H1 (cell line): ENCODE data around the gene ITPK1. TPM values are rescaled to one million over a fixed set of nuclear protein-coding genes. Genes with fewer than 3 reads are reported as not detected.

Source experiments
- ASH2L ChIP-seq: fragments of 200-600, 300-600 bp; sonication (generic); IDR thresholded peaks from one replicate; pipeline ENCODE4 v1.7.1; 2017; ENCODE audit warnings: low read length
- CBX5 ChIP-seq: fragments of 300-800, 300-1000 bp; sonication (generic); IDR thresholded peaks from 2 replicates; pipeline ENCODE4 v1.7.1; 2016; ENCODE audit warnings: antibody characterized with exemption, low read length, low read depth
- CTBP2 ChIP-seq: IDR thresholded peaks from 2 replicates; pipeline ENCODE4 v1.7.0; 2011; ENCODE audit warnings: borderline replicate concordance, mild to moderate bottlenecking, moderate library complexity, mixed read lengths, low read length; ENCODE audit not compliant: insufficient read depth, insufficient read length
- EGR1 ChIP-seq: IDR thresholded peaks from 2 replicates; pipeline ENCODE4 v1.6.1; 2011; ENCODE audit warnings: low read depth, low read length, borderline replicate concordance
- HDAC2 ChIP-seq, 2 experiments: fragments of 300-600 bp in 1 of 2; sonication (generic) in 1 of 2; IDR thresholded peaks; 2 replicates each; pipeline ENCODE4 v1.6.1; 2011 to 2012; ENCODE audit warnings: low read depth in 2 of 2, low read length in 2 of 2, mild to moderate bottlenecking in 2 of 2, moderate library complexity in 2 of 2, borderline replicate concordance in 1 of 2, inconsistent platforms in 1 of 2
- HDAC6 ChIP-seq: IDR thresholded peaks from one replicate; pipeline ENCODE4 v1.7.1; 2012; ENCODE audit warnings: low read depth, mild to moderate bottlenecking, inconsistent platforms, low read length, moderate library complexity
- KDM4A ChIP-seq: IDR thresholded peaks from one replicate; pipeline ENCODE4 v1.7.1; 2012; ENCODE audit warnings: low read depth, mild to moderate bottlenecking, moderate library complexity, low read length, inconsistent platforms; ENCODE audit not compliant: severe bottlenecking
- KDM5A ChIP-seq: fragments of 200-600 bp; IDR thresholded peaks from 2 replicates; pipeline ENCODE4 v1.7.1; 2012; ENCODE audit warnings: mild to moderate bottlenecking, low read length, inconsistent platforms, mixed read lengths
- NANOG ChIP-seq: IDR thresholded peaks from 2 replicates; pipeline ENCODE4 v1.6.1; 2011; ENCODE audit warnings: low read length, low read depth, mild to moderate bottlenecking, inconsistent platforms; ENCODE audit not compliant: insufficient read depth, poor library complexity, severe bottlenecking
- POLR2A ChIP-seq, 2 experiments: IDR thresholded peaks; 1 replicate in 1 of 2; 2 replicates in 1 of 2; pipeline ENCODE4 v1.6.1; 2011; ENCODE audit warnings: low read depth in 2 of 2, low read length in 2 of 2, mild to moderate bottlenecking in 2 of 2; ENCODE audit errors: control extremely low read depth in 1 of 2
- POLR2AphosphoS5 ChIP-seq: IDR thresholded peaks from 2 replicates; pipeline ENCODE4 v1.6.1; 2011; ENCODE audit warnings: low read depth, low read length
- RAD21 ChIP-seq, 2 experiments: IDR thresholded peaks in 1 of 2; conservative IDR thresholded peaks in 1 of 2; 2 replicates each; pipeline ENCODE4 v1.6.1; 2011; ENCODE audit warnings: low read depth in 2 of 2, low read length in 2 of 2, improper control_type of control experiment in 1 of 2, inconsistent platforms in 1 of 2, mild to moderate bottlenecking in 1 of 2, moderate library complexity in 1 of 2
- RBBP5 ChIP-seq: IDR thresholded peaks from 2 replicates; pipeline ENCODE4 v1.7.1; 2012; ENCODE audit warnings: low read depth, mild to moderate bottlenecking, inconsistent platforms, low read length, moderate library complexity, borderline replicate concordance
- SIN3A ChIP-seq, 2 experiments: IDR thresholded peaks in 1 of 2; conservative IDR thresholded peaks in 1 of 2; 2 replicates each; pipeline ENCODE4 v1.6.1; 2011 to 2012; ENCODE audit warnings: low read length in 2 of 2, improper control_type of control experiment in 1 of 2, low read depth in 1 of 2, mild to moderate bottlenecking in 1 of 2
- SIRT6 ChIP-seq: IDR thresholded peaks from one replicate; pipeline ENCODE4 v1.7.1; 2012; ENCODE audit warnings: low read length, inconsistent platforms
- SP1 ChIP-seq: IDR thresholded peaks from 2 replicates; pipeline ENCODE4 v1.6.1; 2011; ENCODE audit warnings: low read depth, low read length
- TAF1 ChIP-seq: IDR thresholded peaks from 2 replicates; pipeline ENCODE4 v1.6.1; 2011; ENCODE audit warnings: mild to moderate bottlenecking, low read depth, low read length
- TAF7 ChIP-seq: optimal IDR thresholded peaks from 2 replicates; pipeline ENCODE3; 2011; ENCODE audit warnings: low read depth, mild to moderate bottlenecking, inconsistent platforms, low read length, moderate library complexity, borderline replicate concordance
- polyA plus RNA-seq, 7 experiments: library from polyadenylated mRNA; depleted of rRNA in 3 of 7; stranded (reverse) in 5 of 7; unstranded in 2 of 7; fragments of >200 nt in 5 of 7; fragments of 200-250 nt in 2 of 7; gene quantifications; 1 replicate in 5 of 7; 2 replicates in 1 of 7; 4 replicates in 1 of 7; pipeline versions ENCODE4 v1.2.1 to v1.2.3, GENCODE V29; 2011 to 2013; ENCODE audit warnings: missing spikeins in 2 of 7, mixed read lengths in 2 of 7
- total RNA-seq: library from RNA; stranded (reverse); fragmentation: NEBNext Ultra II Directional; extraction: Animal tissue kit (Norgen Biotek cat#: 25700); gene quantifications from 2 replicates; pipeline ENCODE4 v1.2.1, GENCODE V29; 2021
- TF ChIP-seq, protein P1 (sequence below): IDR thresholded peaks from 2 replicates; pipeline ENCODE4 v1.6.1; 2012; ENCODE audit warnings: inconsistent platforms
- TF ChIP-seq, protein P2 (sequence below): IDR thresholded peaks from 2 replicates; pipeline ENCODE4 v1.6.1; 2012; ENCODE audit warnings: low read length, inconsistent platforms

ITPK1 gene
- total and polyA plus RNA-seq, 2 of the 8 experiments (the other 6 are each of a cell fraction or from before 2014, with no cell fraction given): 108 to 143 TPM

DNA sequence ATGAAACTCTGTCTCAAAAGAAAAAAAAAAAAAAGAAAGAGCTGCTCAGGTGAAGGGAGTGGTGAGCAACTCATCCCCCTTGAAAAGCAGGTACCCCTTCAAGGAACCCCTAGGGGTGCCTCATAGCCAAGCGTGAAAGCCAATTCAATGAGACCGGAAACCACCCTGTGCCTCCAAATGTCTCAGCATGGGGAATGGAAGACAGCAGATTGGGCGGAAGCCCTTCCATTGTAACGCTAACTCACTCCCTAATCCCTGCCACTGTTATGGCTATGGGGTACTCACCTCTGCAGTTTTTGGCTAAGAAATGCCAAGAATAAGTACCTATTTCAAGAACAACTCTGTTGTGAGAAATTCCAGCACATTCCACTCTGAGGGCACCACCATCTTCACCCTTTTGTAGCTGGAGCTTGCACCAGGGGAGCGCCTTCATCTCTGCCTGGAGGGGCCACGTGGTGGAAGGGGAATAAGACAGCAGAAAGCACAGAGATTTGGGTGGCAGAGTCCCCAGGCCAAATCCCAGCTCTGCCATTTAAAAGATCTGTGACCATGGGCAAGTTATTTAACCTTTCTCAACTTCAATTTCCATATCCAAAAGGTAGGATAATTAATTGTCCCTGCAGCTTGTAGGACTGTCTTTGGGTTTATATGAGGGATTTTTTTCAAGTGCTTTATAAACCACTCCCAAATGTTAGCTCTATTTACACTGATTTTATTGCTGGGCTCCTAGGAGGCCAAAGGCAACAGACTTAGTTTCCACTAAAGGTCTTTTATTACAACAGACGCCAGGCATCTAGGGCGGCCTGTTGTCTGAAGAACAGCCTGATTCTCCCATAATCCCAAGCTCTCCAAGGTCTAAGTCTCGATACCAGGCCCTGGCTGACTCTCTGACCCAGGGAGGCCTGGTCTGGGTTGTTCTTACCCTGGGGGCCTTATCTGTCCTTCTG lies 63.9 kb downstream of the ITPK1 start (continued):
- 0 out of 4 replicates have a peak, but pooled peaks of 1 of the 2 experiments have one; percentile 1 for TF ChIP-seq RAD21 (IDR thresholded peaks at IDR 0.05 in 1 of 2, conservative IDR thresholded peaks at IDR 0.05 in 1 of 2; ENCODE audit: low read depth in 2 of 2, low read length in 2 of 2)
- TF ChIP-seq, protein P1, sequence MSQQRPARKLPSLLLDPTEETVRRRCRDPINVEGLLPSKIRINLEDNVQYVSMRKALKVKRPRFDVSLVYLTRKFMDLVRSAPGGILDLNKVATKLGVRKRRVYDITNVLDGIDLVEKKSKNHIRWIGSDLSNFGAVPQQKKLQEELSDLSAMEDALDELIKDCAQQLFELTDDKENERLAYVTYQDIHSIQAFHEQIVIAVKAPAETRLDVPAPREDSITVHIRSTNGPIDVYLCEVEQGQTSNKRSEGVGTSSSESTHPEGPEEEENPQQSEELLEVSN: 0 out of 2 replicates have a peak, but pooled peaks have one; percentile 30
- TF ChIP-seq POLR2AphosphoS5: no peak
- TF ChIP-seq SIN3A (conservative IDR thresholded peaks at IDR 0.05 in 1 of 2, IDR thresholded peaks at IDR 0.05 in 1 of 2; ENCODE audit: low read depth in 1 of 2, low read length in 2 of 2): no peak
- no peak for TF ChIP-seq KDM5A
- TF ChIP-seq CBX5: no peak
- TF ChIP-seq CTBP2: no peak
- no peak for TF ChIP-seq KDM4A
- TF ChIP-seq TAF1: no peak
- TF ChIP-seq EGR1: no peak
- no peak for TF ChIP-seq RBBP5
- TF ChIP-seq, protein P2, sequence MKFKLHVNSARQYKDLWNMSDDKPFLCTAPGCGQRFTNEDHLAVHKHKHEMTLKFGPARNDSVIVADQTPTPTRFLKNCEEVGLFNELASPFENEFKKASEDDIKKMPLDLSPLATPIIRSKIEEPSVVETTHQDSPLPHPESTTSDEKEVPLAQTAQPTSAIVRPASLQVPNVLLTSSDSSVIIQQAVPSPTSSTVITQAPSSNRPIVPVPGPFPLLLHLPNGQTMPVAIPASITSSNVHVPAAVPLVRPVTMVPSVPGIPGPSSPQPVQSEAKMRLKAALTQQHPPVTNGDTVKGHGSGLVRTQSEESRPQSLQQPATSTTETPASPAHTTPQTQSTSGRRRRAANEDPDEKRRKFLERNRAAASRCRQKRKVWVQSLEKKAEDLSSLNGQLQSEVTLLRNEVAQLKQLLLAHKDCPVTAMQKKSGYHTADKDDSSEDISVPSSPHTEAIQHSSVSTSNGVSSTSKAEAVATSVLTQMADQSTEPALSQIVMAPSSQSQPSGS: no peak
- TF ChIP-seq SP1: no peak
- TF ChIP-seq ASH2L: no peak
- TF ChIP-seq NANOG: peak; percentile 65
- TF ChIP-seq TAF7: no peak
- TF ChIP-seq SIRT6: no peak
- TF ChIP-seq HDAC6: no peak
- TF ChIP-seq POLR2A (IDR thresholded peaks at IDR 0.05; ENCODE audit: control extremely low read depth in 1 of 2, low read depth in 2 of 2, low read length in 2 of 2): no peak
- TF ChIP-seq HDAC2 (IDR thresholded peaks at IDR 0.05; ENCODE audit: borderline replicate concordance in 1 of 2, low read depth in 2 of 2, low read length in 2 of 2): no peak; a peak in 1 of 4 replicates
